H9 (cell line): Measurements from ENCODE around the gene BBS10. TPM values are rescaled to one million over a fixed set of nuclear protein-coding genes. Genes with fewer than 3 reads are reported as not detected.
"Not testable (repeated sequence)": the region's sequence is repeated elsewhere in the genome, so short reads cannot be mapped to it uniquely, and the experiment has no call there.

Experiments
- DNase-seq: peaks from one replicate; pipeline ENCODE4 v3.0.0-alpha.2; 2017
- H2AFZ ChIP-seq: one replicate; pipeline ENCODE4 v1.6.1; 2013; ENCODE audit warnings: mild to moderate bottlenecking, low read length, control low read depth, moderate library complexity
- H2AK5ac ChIP-seq: 2 replicates; pipeline ENCODE4 v1.6.1; 2013; ENCODE audit warnings: low read length, control low read depth, mixed read lengths; ENCODE audit not compliant: insufficient read length
- H2BK120ac ChIP-seq: one replicate; pipeline ENCODE4 v1.6.1; 2013; ENCODE audit warnings: low read depth, mild to moderate bottlenecking, low read length, control low read depth, inconsistent platforms; ENCODE audit not compliant: poor library complexity, severe bottlenecking
- H2BK12ac ChIP-seq: 2 replicates; pipeline ENCODE4 v1.6.1; 2013; ENCODE audit warnings: low read length, control low read depth, mixed read lengths, low read depth; ENCODE audit not compliant: insufficient read length
- H2BK15ac ChIP-seq: 2 replicates; pipeline ENCODE4 v1.6.1; 2013; ENCODE audit warnings: low read depth, low read length, control low read depth
- H2BK20ac ChIP-seq: one replicate; pipeline ENCODE4 v1.6.1; 2013; ENCODE audit warnings: low read depth, mild to moderate bottlenecking, low read length, control low read depth, inconsistent platforms; ENCODE audit not compliant: poor library complexity, severe bottlenecking
- H2BK5ac ChIP-seq: 2 replicates; pipeline ENCODE4 v1.6.1; 2013; ENCODE audit warnings: low read length, control low read depth, mixed read lengths; ENCODE audit not compliant: insufficient read length
- H3K14ac ChIP-seq: 2 replicates; pipeline ENCODE4 v1.6.1; 2013; ENCODE audit warnings: low read length, control low read depth; ENCODE audit not compliant: insufficient read depth
- H3K18ac ChIP-seq: 2 replicates; pipeline ENCODE4 v1.6.1; 2013; ENCODE audit warnings: low read depth, mild to moderate bottlenecking, mixed read lengths, low read length, control low read depth; ENCODE audit not compliant: insufficient read length
- H3K23ac ChIP-seq: 2 replicates; pipeline ENCODE4 v1.6.1; 2013; ENCODE audit warnings: low read length, control low read depth, mixed read lengths, low read depth; ENCODE audit not compliant: insufficient read length
- H3K23me2 ChIP-seq: 2 replicates; pipeline ENCODE4 v1.6.1; 2013; ENCODE audit warnings: low read depth, mild to moderate bottlenecking, mixed read lengths, low read length, control low read depth; ENCODE audit not compliant: insufficient read length, poor library complexity, severe bottlenecking
- H3K27ac ChIP-seq: 2 replicates; pipeline ENCODE4 v1.5.1; 2013; ENCODE audit warnings: low read length, control low read depth, mixed read lengths, low read depth; ENCODE audit not compliant: insufficient read length
- H3K27me3 ChIP-seq: 2 replicates; pipeline ENCODE4 v1.6.1; 2013; ENCODE audit warnings: low read length, control low read depth, inconsistent platforms; ENCODE audit not compliant: insufficient read depth
- H3K4ac ChIP-seq: 2 replicates; pipeline ENCODE4 v1.6.1; 2013; ENCODE audit warnings: low read depth, mild to moderate bottlenecking, control low read depth, inconsistent platforms, low read length, moderate library complexity
- H3K4me1 ChIP-seq: 2 replicates; pipeline ENCODE4 v1.6.1; 2013; ENCODE audit warnings: low read length, control low read depth, inconsistent platforms; ENCODE audit not compliant: insufficient read depth
- H3K4me2 ChIP-seq: 2 replicates; pipeline ENCODE4 v1.6.1; 2013; ENCODE audit warnings: low read length, control low read depth, mixed read lengths; ENCODE audit not compliant: insufficient read length, insufficient read depth
- H3K56ac ChIP-seq: 2 replicates; pipeline ENCODE4 v1.6.1; 2013; ENCODE audit warnings: low read depth, mild to moderate bottlenecking, mixed read lengths, low read length, control low read depth; ENCODE audit not compliant: insufficient read length
- H3K79me1 ChIP-seq: 2 replicates; pipeline ENCODE4 v1.6.1; 2013; ENCODE audit warnings: low read depth, mild to moderate bottlenecking, moderate library complexity, low read length, control low read depth, inconsistent platforms; ENCODE audit not compliant: insufficient read depth, poor library complexity, severe bottlenecking
- H3K79me2 ChIP-seq: 2 replicates; pipeline ENCODE4 v1.6.1; 2013; ENCODE audit warnings: low read length, control low read depth, inconsistent platforms; ENCODE audit not compliant: insufficient read depth
- H3K9ac ChIP-seq: 2 replicates; pipeline ENCODE4 v1.6.1; 2013; ENCODE audit warnings: low read length, control low read depth, mixed read lengths; ENCODE audit not compliant: insufficient read length; ENCODE audit errors: extremely low read depth
- H3K9me3 ChIP-seq: one replicate; pipeline ENCODE4 v1.6.1; 2013; ENCODE audit warnings: low read depth, low read length, inconsistent platforms; ENCODE audit not compliant: control insufficient read depth
- H3T11ph ChIP-seq: one replicate; pipeline ENCODE4 v1.6.1; 2013; ENCODE audit warnings: mild to moderate bottlenecking, low read length, control low read depth, inconsistent platforms
- H4K20me1 ChIP-seq: one replicate; pipeline ENCODE4 v1.6.1; 2013; ENCODE audit not compliant: control insufficient read depth, insufficient read length, insufficient read depth
- H4K5ac ChIP-seq: 2 replicates; pipeline ENCODE4 v1.6.1; 2013; ENCODE audit warnings: low read depth, mild to moderate bottlenecking, mixed read lengths, low read length, control low read depth; ENCODE audit not compliant: insufficient read length
- H4K8ac ChIP-seq: replicated peaks from 2 replicates; pipeline ENCODE4 v1.6.1; 2013; ENCODE audit warnings: low read length, control low read depth, mixed read lengths, low read depth; ENCODE audit not compliant: insufficient read length
- H4K91ac ChIP-seq: 2 replicates; pipeline ENCODE4 v1.6.1; 2013; ENCODE audit warnings: low read depth, mild to moderate bottlenecking, moderate library complexity, mixed read lengths, low read length, control low read depth; ENCODE audit not compliant: insufficient read length
- H3K27ac Mint-ChIP-seq, 3 experiments: 2 replicates in 2 of 3; 3 replicates in 1 of 3; pipeline ENCODE4 v1.8.0; 2020 to 2021; ENCODE audit warnings: mixed read lengths in 3 of 3, mild to moderate bottlenecking in 1 of 3, moderate library complexity in 1 of 3
- H3K27me3 Mint-ChIP-seq: 2 replicates; pipeline ENCODE4 v1.8.0; 2021; ENCODE audit warnings: low read depth, mild to moderate bottlenecking, moderate library complexity, mixed read lengths
- H3K36me3 Mint-ChIP-seq, 3 experiments: 2 replicates in 2 of 3; 3 replicates in 1 of 3; pipeline ENCODE4 v1.8.0; 2020 to 2021; ENCODE audit warnings: low read depth in 3 of 3, mixed read lengths in 3 of 3; ENCODE audit not compliant: insufficient read depth in 1 of 3
- H3K4me1 Mint-ChIP-seq, 2 experiments: 2 replicates each; pipeline ENCODE4 v1.8.0; 2020; ENCODE audit warnings: mixed read lengths in 2 of 2
- H3K4me3 Mint-ChIP-seq, 2 experiments: 2 replicates in 1 of 2; 3 replicates in 1 of 2; pipeline ENCODE4 v1.8.0; 2020 to 2021; ENCODE audit warnings: mild to moderate bottlenecking in 2 of 2, mixed read lengths in 2 of 2, moderate library complexity in 1 of 2
- H3K9me3 Mint-ChIP-seq, 2 experiments: 2 replicates in 1 of 2; 3 replicates in 1 of 2; pipeline ENCODE4 v1.8.0; 2020; ENCODE audit warnings: mild to moderate bottlenecking in 2 of 2, mixed read lengths in 2 of 2, moderate library complexity in 1 of 2
- WGBS: extraction: QIAGEN DNeasy Blood & Tissue Kit; methylation state at CpG from one replicate; pipeline ENCODE4 v1.1.7; 2013; ENCODE audit warnings: missing lambda C conversion rate, low lambda C conversion rate, mixed read lengths; ENCODE audit not compliant: insufficient read length; ENCODE audit errors: extremely low coverage; 5-methylcytosine and 5-hydroxymethylcytosine counted together
- total RNA-seq: library from RNA; stranded (reverse); gene quantifications from 2 replicates; pipeline ENCODE4 v1.2.1, GENCODE V29; 2021
- TF ChIP-seq, protein P1 (sequence below): fragments of 200-600 bp; sonication (generic); conservative IDR thresholded peaks from 3 replicates; pipeline ENCODE4 v1.8.0; 2021; ENCODE audit warnings: antibody characterized with exemption, mild to moderate bottlenecking

Gene BBS10
- total RNA-seq, 1 experiment from 2014 or later, result 6.6 TPM

DNA sequence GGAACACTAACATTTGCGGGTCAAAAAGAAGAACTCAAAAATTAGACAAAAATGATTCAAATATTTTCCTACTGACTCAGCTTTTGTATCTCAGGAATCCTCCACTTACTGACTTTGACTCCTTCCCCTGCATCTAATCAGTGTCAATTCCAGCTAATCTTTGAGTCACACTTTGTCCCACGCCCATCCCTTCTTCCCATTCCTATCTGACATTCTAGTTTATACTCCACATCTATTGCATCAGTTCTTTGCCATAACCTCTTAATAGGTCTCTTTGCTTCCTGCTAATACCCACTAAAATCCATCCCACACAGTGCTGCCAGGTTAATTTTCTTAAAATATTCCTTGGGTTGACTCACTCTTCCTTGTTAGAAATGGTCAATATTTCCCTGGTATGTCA is 19.1 kb downstream of the BBS10 start:
- H3K27ac Mint-ChIP-seq, result no peak overlapping the region
- no peak overlapping the region for H4K8ac ChIP-seq
- H3K4me2 ChIP-seq, result no peak overlapping the region
- H3K27ac ChIP-seq, result no peak overlapping the region
- no peak overlapping the region for H2AK5ac ChIP-seq
- no peak overlapping the region for H4K91ac ChIP-seq
- no peak overlapping the region for H2BK20ac ChIP-seq
- no peaks in the 10 kb centered on the region; the same call in 1 of the 2 replicates for H3K27me3 Mint-ChIP-seq
- H4K20me1 ChIP-seq, result no peaks in the 10 kb centered on the region
- TF ChIP-seq, protein P1, sequence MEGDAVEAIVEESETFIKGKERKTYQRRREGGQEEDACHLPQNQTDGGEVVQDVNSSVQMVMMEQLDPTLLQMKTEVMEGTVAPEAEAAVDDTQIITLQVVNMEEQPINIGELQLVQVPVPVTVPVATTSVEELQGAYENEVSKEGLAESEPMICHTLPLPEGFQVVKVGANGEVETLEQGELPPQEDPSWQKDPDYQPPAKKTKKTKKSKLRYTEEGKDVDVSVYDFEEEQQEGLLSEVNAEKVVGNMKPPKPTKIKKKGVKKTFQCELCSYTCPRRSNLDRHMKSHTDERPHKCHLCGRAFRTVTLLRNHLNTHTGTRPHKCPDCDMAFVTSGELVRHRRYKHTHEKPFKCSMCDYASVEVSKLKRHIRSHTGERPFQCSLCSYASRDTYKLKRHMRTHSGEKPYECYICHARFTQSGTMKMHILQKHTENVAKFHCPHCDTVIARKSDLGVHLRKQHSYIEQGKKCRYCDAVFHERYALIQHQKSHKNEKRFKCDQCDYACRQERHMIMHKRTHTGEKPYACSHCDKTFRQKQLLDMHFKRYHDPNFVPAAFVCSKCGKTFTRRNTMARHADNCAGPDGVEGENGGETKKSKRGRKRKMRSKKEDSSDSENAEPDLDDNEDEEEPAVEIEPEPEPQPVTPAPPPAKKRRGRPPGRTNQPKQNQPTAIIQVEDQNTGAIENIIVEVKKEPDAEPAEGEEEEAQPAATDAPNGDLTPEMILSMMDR, result no peak
- no peak overlapping the region for H3K4me3 Mint-ChIP-seq
- H3K14ac ChIP-seq, result no peak overlapping the region
- H2AFZ ChIP-seq, result no peak overlapping the region
- H2BK15ac ChIP-seq, result no peak overlapping the region
- no peaks in the 10 kb centered on the region for H3K4me1 ChIP-seq
- peaks cover 11 to 16% of the 10 kb centered on the region in 2 experiments; a peak in 4 of 5 replicates for H3K9me3 Mint-ChIP-seq
- no peak for DNase-seq
- H2BK5ac ChIP-seq, result no peak overlapping the region
- H3K23me2 ChIP-seq, result no peaks in the 10 kb centered on the region
- H3K56ac ChIP-seq, result no peak overlapping the region
- no peak overlapping the region for H3K23ac ChIP-seq
- no peak overlapping the region for H3K4ac ChIP-seq
- H3K27me3 ChIP-seq, result no peaks in the 10 kb centered on the region
- H3K79me2 ChIP-seq, result no peaks in the 10 kb centered on the region
- no peak overlapping the region for H3K18ac ChIP-seq
- peaks cover 5 to 9% (median 8%) of the 10 kb centered on the region in 3 experiments; a peak in 6 of 7 replicates for H3K36me3 Mint-ChIP-seq
- no peak overlapping the region for H4K5ac ChIP-seq
- no peak overlapping the region for H3T11ph ChIP-seq
- WGBS, result no CpG with 5 or more reads among the region's 2 CpGs
- no peak overlapping the region for H2BK120ac ChIP-seq
- no peaks in the 10 kb centered on the region for H3K79me1 ChIP-seq
- no peaks in the 10 kb centered on the region for H3K9me3 ChIP-seq
- no peak overlapping the region for H3K9ac ChIP-seq
- H2BK12ac ChIP-seq, result no peak overlapping the region
- peaks cover 0 to 4% of the 10 kb centered on the region in 2 experiments; a peak in 2 of 4 replicates for H3K4me1 Mint-ChIP-seq

DNA sequence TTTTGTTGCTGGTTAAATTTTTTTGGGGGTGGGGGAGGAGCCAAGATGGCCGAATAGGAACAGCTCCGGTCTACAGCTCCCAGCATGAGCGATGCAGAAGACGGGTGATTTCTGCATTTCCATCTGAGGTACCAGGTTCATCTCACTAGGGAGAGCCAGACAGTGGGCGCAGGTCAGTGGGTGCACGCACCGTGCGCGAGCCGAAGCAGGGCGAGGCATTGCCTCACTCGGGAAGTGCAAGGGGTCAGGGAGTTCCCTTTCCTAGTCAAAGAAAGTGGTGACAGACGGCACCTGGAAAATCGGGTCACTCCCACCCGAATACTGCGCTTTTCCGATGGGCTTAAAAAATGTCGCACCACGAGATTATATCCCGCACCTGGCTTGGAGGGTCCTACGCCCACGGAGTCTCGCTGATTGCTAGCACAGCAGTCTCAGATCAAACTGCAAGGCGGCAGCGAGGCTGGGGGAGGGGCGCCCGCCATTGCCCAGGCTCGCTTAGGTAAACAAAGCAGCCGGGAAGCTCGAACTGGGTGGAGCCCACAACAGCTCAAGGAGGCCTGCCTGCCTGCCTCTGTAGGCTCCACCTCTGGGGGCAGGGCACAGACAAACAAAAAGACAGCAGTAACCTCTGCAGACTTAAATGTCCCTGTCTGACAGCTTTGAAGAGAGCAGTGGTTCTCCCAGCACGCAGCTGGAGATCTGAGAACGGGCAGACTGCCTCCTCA is 28.5 kb downstream of the BBS10 start:
- H3K27me3 Mint-ChIP-seq, H2BK120ac ChIP-seq, H3K56ac ChIP-seq, H4K8ac ChIP-seq, DNase-seq, H2BK5ac ChIP-seq, H4K20me1 ChIP-seq, H4K91ac ChIP-seq, H2AK5ac ChIP-seq, H3K27me3 ChIP-seq, H4K5ac ChIP-seq, H3K14ac ChIP-seq, H3K79me2 ChIP-seq, H3K18ac ChIP-seq, H2AFZ ChIP-seq, H3K9me3 ChIP-seq, H3K4me2 ChIP-seq, H3T11ph ChIP-seq, H3K27ac ChIP-seq, H3K4ac ChIP-seq, H2BK12ac ChIP-seq, H3K79me1 ChIP-seq, H2BK20ac ChIP-seq, H2BK15ac ChIP-seq, H3K4me1 ChIP-seq, H3K23ac ChIP-seq, H3K23me2 ChIP-seq: not testable (repeated sequence)
- peaks cover 4 to 24% (median 11%) of the 10 kb centered on the region in 3 experiments; a peak in 5 of 7 replicates for H3K36me3 Mint-ChIP-seq
- H3K4me3 Mint-ChIP-seq, result peak overlapping the region; percentile 75 to 82
- H3K4me1 Mint-ChIP-seq, result peaks cover 6 to 12% of the 10 kb centered on the region in 2 experiments; a peak in 3 of 4 replicates
- H3K27ac Mint-ChIP-seq, result peak overlapping the region in 2 of 3 experiments; percentile 94; a peak in 5 of 7 replicates
- WGBS, result no CpG with 5 or more reads among the region's 32 CpGs
- peaks cover 10 to 21% of the 10 kb centered on the region in 2 experiments for H3K9me3 Mint-ChIP-seq
- peak overlapping the region; percentile 50 for H3K9ac ChIP-seq
